Nephron (organoid): ENCODE measurements around the gene ABCG1.

Experiments used
- H3K27ac Mint-ChIP-seq, 3 experiments: 2 replicates each; pipeline ENCODE4 v1.8.0; 2020; ENCODE audit warnings: mixed read lengths in 3 of 3, mild to moderate bottlenecking in 2 of 3, moderate library complexity in 1 of 3
- H3K27me3 Mint-ChIP-seq: 2 replicates; pipeline ENCODE4 v1.8.0; 2021; ENCODE audit warnings: low read depth, mild to moderate bottlenecking, moderate library complexity, mixed read lengths
- H3K36me3 Mint-ChIP-seq: 2 replicates; pipeline ENCODE4 v1.8.0; 2020; ENCODE audit warnings: low read depth, mixed read lengths
- H3K4me1 Mint-ChIP-seq: 2 replicates; pipeline ENCODE4 v1.8.0; 2020; ENCODE audit warnings: mixed read lengths
- H3K4me3 Mint-ChIP-seq, 3 experiments: 2 replicates each; pipeline ENCODE4 v1.8.0; 2020; ENCODE audit warnings: mild to moderate bottlenecking in 3 of 3, mixed read lengths in 3 of 3, moderate library complexity in 2 of 3
- H3K9me3 Mint-ChIP-seq: 2 replicates; pipeline ENCODE4 v1.8.0; 2020; ENCODE audit warnings: mixed read lengths
- TF ChIP-seq, protein P1 (sequence below), 3 experiments: fragments of 200-600 bp; sonication (generic); IDR thresholded peaks; one replicate each; pipeline ENCODE4 v1.5.0; 2021; ENCODE audit warnings: antibody characterized with exemption in 3 of 3; ENCODE audit not compliant: unreplicated experiment in 3 of 3

The ABCG1 gene

GRCh38 chr21:42317341-42317741 is 98.4 kb downstream of the ABCG1 start:
- peaks cover 17% of the 10 kb centered on the region for H3K27me3 Mint-ChIP-seq
- H3K36me3 Mint-ChIP-seq = no peaks in the 10 kb centered on the region
- TF ChIP-seq, protein P1, sequence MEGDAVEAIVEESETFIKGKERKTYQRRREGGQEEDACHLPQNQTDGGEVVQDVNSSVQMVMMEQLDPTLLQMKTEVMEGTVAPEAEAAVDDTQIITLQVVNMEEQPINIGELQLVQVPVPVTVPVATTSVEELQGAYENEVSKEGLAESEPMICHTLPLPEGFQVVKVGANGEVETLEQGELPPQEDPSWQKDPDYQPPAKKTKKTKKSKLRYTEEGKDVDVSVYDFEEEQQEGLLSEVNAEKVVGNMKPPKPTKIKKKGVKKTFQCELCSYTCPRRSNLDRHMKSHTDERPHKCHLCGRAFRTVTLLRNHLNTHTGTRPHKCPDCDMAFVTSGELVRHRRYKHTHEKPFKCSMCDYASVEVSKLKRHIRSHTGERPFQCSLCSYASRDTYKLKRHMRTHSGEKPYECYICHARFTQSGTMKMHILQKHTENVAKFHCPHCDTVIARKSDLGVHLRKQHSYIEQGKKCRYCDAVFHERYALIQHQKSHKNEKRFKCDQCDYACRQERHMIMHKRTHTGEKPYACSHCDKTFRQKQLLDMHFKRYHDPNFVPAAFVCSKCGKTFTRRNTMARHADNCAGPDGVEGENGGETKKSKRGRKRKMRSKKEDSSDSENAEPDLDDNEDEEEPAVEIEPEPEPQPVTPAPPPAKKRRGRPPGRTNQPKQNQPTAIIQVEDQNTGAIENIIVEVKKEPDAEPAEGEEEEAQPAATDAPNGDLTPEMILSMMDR (IDR thresholded peaks at IDR 0.05; ENCODE audit: unreplicated experiment in 3 of 3) = no peak
- no peak overlapping the region for H3K27ac Mint-ChIP-seq
- no peaks in the 10 kb centered on the region for H3K9me3 Mint-ChIP-seq
- peaks cover 22% of the 10 kb centered on the region for H3K4me1 Mint-ChIP-seq
- no peak overlapping the region for H3K4me3 Mint-ChIP-seq

DNA sequence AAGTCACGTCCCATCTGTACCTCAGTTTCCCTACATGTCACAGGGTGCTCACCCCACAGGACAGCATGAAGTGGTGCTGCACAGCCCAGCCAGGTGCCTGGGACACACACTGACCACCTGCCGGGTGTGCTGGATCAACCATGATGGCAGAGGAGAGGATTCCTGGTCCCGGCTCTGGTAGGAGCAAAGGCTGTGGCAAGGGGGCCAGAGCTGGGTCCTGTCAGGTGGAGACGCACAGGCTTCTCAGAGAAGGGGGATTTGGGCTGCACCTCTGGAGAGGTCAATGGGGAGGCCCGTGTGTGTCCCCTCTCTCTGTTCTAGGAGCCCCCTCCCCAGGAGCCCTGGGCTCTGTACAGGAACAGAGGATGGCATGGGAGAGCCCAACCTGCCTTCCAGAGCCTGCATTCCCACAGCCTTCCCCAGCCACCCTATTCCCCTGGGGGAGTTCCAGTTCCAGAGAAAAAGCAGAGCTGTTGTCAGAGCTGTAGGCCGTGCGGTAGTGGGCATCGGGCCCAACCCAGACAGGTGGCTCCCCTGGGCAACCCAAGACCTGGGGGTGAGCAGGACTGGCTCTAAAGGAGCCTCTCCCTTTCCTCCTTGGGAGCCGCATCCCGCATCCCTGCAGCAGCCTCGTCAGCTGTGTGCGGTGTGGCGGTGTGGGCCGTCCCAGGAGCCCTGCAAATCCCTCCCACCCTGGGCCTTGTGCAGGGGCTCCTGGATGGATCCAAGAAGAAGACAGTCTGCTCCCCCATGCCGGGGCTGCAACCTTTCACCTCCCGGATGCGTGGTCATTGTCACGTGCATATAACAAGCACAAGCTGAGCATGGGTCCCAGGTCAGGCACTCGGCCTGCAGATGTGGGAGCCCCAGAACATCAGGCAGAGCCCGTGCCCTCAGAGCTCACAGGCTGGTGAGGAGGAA is 99.1 kb downstream of the ABCG1 start:
- Mint-ChIP-seq H3K27ac (no peak overlapping the region), H3K9me3 (no peaks in the 10 kb centered on the region), H3K4me3 (no peak overlapping the region), H3K27me3 (peaks cover 16% of the 10 kb centered on the region), H3K4me1 (peaks cover 22% of the 10 kb centered on the region), H3K36me3 (no peaks in the 10 kb centered on the region)
- TF ChIP-seq, protein P1 (IDR thresholded peaks at IDR 0.05; ENCODE audit: unreplicated experiment in 3 of 3) = no peak

DNA sequence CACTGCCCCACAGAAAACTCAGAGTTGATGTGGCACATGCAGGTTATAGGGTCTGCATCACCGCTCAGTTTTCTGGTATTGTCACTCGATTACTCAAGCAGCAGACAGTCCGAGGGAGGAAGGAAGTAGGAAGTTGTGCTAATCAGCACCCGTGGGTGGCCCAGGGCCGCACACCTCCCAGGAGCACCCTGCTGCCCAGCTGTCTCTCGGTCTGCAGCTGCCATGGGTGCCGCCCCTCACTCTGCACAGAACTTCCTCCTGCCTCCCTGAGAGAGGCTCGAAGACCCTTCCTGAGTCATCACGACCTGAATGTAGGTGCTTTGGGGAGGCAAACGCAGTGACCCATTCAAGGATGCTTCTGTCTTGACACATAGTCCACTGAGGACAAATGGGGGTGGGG is 100.4 kb downstream of the ABCG1 start:
- TF ChIP-seq, protein P1 (IDR thresholded peaks at IDR 0.05; ENCODE audit: unreplicated experiment in 3 of 3) = no peak
- Mint-ChIP-seq H3K4me3 (no peak overlapping the region), H3K9me3 (peaks cover 1% of the 10 kb centered on the region), H3K27me3 (peaks cover 9% of the 10 kb centered on the region), H3K27ac (no peak overlapping the region), H3K36me3 (no peaks in the 10 kb centered on the region), H3K4me1 (peaks cover 10% of the 10 kb centered on the region)

DNA sequence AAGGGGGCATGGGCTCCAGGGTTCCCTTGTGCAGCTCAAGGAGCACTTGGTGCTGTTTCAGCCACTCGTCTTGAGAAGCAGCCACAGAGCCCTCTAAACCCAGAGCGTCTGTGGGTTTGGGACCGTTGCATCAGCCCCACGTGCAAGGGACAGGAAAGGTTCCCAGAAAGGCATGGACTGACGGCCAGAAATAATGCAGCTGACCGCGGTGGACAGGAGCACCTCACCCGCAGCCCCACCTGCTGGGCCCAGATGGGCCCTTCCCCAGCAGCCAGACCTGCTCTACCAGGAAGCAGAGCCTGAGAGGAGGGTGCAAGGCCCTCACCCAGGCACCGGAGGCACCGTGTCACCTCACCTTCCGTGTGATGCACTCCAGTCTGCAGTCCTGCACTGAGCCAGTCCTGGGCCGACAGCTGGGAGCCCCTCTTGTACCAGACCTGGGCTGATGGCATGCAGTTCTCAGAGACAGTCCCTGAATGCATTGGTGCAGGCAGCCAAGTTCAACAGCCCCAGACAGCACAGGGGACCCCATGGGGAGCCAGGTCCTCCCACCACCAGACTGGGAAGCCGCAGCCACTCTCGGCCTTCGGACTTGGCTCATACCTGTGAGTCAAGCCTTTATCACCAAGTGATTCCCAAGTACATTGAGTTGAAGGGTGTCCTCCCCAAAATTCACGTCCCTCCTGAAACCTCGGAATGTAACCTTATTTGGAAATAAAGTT is 101.1 kb downstream of the ABCG1 start:
- no peak overlapping the region for H3K27ac Mint-ChIP-seq
- no peak overlapping the region for H3K4me3 Mint-ChIP-seq
- no peaks in the 10 kb centered on the region for H3K36me3 Mint-ChIP-seq

GRCh38 chr21:42320791-42321190 is 101.9 kb downstream of the ABCG1 start:
- no peaks in the 10 kb centered on the region for H3K4me1 Mint-ChIP-seq
- no peak overlapping the region for H3K27ac Mint-ChIP-seq
- peaks cover 4% of the 10 kb centered on the region for H3K27me3 Mint-ChIP-seq

More for the DNA sequence above, 101.1 kb downstream of the ABCG1 start:
- TF ChIP-seq, protein P1 (IDR thresholded peaks at IDR 0.05; ENCODE audit: unreplicated experiment in 3 of 3) = no peak
- Mint-ChIP-seq H3K9me3 (peaks cover 3% of the 10 kb centered on the region), H3K27me3 (peaks cover 9% of the 10 kb centered on the region), H3K4me1 (peaks cover 7% of the 10 kb centered on the region)

More at GRCh38 chr21:42320791-42321190, 101.9 kb downstream of the ABCG1 start:
- Mint-ChIP-seq H3K4me3 (no peak overlapping the region), H3K36me3 (no peaks in the 10 kb centered on the region), H3K9me3 (peaks cover 9% of the 10 kb centered on the region)
- TF ChIP-seq, protein P1 (IDR thresholded peaks at IDR 0.05; ENCODE audit: unreplicated experiment in 3 of 3) = no peak
